Measurements from ENCODE around the gene CDS2. TPM values are rescaled to one million over a fixed set of nuclear protein-coding genes. Genes with fewer than 3 reads are reported as not detected.
A peak's percentile ranks its signal among the peaks of the same experiment; 100 is the strongest.

Gene CDS2
- total RNA-seq, 1 experiment from 2014 or later, result 26.3 TPM

- Mint-ChIP-seq H3K4me3 (ENCODE audit: unreplicated experiment) (peak overlapping the region; percentile 90), H3K27ac (ENCODE audit: low read depth, unreplicated experiment) (peak overlapping the region; percentile 92), H3K36me3 (ENCODE audit: insufficient read depth, unreplicated experiment) (peaks cover 33% of the 10 kb centered on the region), H3K27me3 (ENCODE audit: insufficient read depth, unreplicated experiment) (no peaks in the 10 kb centered on the region), H3K9me3 (ENCODE audit: unreplicated experiment) (no peaks in the 10 kb centered on the region), H3K4me1 (ENCODE audit: insufficient read depth, unreplicated experiment) (peaks cover 25% of the 10 kb centered on the region)
- ChIA-PET POLR2A (interaction anchor here (0.6 to 2.5 kb wide), 26 partner anchors 9 to 1002 kb away, joined by 3 to 22 read pairs (median 4); partner anchors contain the start of gene FERMT1), CTCF (interaction anchor here (1.1 to 4.0 kb wide), 7 partner anchors 9 to 358 kb away, joined by 3 to 36 read pairs (median 6); no protein-coding TSS in a partner anchor)
- DNase-seq (ENCODE audit: unreplicated experiment), result no peak
- TF ChIP-seq, protein P1, sequence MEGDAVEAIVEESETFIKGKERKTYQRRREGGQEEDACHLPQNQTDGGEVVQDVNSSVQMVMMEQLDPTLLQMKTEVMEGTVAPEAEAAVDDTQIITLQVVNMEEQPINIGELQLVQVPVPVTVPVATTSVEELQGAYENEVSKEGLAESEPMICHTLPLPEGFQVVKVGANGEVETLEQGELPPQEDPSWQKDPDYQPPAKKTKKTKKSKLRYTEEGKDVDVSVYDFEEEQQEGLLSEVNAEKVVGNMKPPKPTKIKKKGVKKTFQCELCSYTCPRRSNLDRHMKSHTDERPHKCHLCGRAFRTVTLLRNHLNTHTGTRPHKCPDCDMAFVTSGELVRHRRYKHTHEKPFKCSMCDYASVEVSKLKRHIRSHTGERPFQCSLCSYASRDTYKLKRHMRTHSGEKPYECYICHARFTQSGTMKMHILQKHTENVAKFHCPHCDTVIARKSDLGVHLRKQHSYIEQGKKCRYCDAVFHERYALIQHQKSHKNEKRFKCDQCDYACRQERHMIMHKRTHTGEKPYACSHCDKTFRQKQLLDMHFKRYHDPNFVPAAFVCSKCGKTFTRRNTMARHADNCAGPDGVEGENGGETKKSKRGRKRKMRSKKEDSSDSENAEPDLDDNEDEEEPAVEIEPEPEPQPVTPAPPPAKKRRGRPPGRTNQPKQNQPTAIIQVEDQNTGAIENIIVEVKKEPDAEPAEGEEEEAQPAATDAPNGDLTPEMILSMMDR (IDR thresholded peaks at IDR 0.05; ENCODE audit: unreplicated experiment), result no peak
- no TSS peak for BruUV-seq (replicated peaks)
- intact Hi-C loops (cut with micrococcal nuclease), result no loop called here
These were observed 6.7 kb upstream of the CDS2 start for GRCh38 chr20:5120185-5120476.

GRCh38 chr20:5122873-5123260, 3.9 kb upstream of the CDS2 start:
- H3K9me3 Mint-ChIP-seq (ENCODE audit: unreplicated experiment), result no peaks in the 10 kb centered on the region
- CTCF ChIA-PET, result interaction anchor here (0.5 to 1.6 kb wide), 2 partner anchors 68 to 69 kb away, joined by 3 to 8 read pairs; no protein-coding TSS in a partner anchor
- no peak for DNase-seq (ENCODE audit: unreplicated experiment)
- POLR2A ChIA-PET, result interaction anchor here (0.6 to 1.2 kb wide), 2 partner anchors 46 to 358 kb away, joined by 3 to 4 read pairs; no protein-coding TSS in a partner anchor
- intact Hi-C loops (cut with micrococcal nuclease), result no loop called here
- no TSS peak for BruUV-seq (replicated peaks)
- peaks cover 25% of the 10 kb centered on the region for H3K4me1 Mint-ChIP-seq (ENCODE audit: insufficient read depth, unreplicated experiment)
- TF ChIP-seq, protein P1 (IDR thresholded peaks at IDR 0.05; ENCODE audit: unreplicated experiment), result no peak
- peaks cover 9% of the 10 kb centered on the region for H3K36me3 Mint-ChIP-seq (ENCODE audit: insufficient read depth, unreplicated experiment)
- no peaks in the 10 kb centered on the region for H3K27me3 Mint-ChIP-seq (ENCODE audit: insufficient read depth, unreplicated experiment)
- no peak overlapping the region for H3K4me3 Mint-ChIP-seq (ENCODE audit: unreplicated experiment)
- H3K27ac Mint-ChIP-seq (ENCODE audit: low read depth, unreplicated experiment), result no peak overlapping the region

GRCh38 chr20:5127204-5127858, 523 bp downstream of the CDS2 start:
- TF ChIP-seq, protein P1 (IDR thresholded peaks at IDR 0.05; ENCODE audit: unreplicated experiment), result no peak
- DNase-seq (ENCODE audit: unreplicated experiment), result peak; percentile 40
- BruUV-seq (replicated peaks), result no TSS peak
- ChIA-PET CTCF (interaction anchor here (0.6 to 6.1 kb wide), 35 partner anchors 8 to 1275 kb away, joined by 3 to 162 read pairs (median 6); no protein-coding TSS in a partner anchor), POLR2A (interaction anchor here (0.9 to 3.0 kb wide), 15 partner anchors 14 to 439 kb away, joined by 3 to 56 read pairs (median 6); no protein-coding TSS in a partner anchor)
- peak overlapping the region; percentile 76 for H3K4me3 Mint-ChIP-seq (ENCODE audit: unreplicated experiment)
- H3K27me3 Mint-ChIP-seq (ENCODE audit: insufficient read depth, unreplicated experiment), result no peaks in the 10 kb centered on the region
- intact Hi-C loops (cut with micrococcal nuclease), result no loop called here
- no peaks in the 10 kb centered on the region for H3K36me3 Mint-ChIP-seq (ENCODE audit: insufficient read depth, unreplicated experiment)
- H3K9me3 Mint-ChIP-seq (ENCODE audit: unreplicated experiment), result no peaks in the 10 kb centered on the region
- peaks cover 28% of the 10 kb centered on the region for H3K4me1 Mint-ChIP-seq (ENCODE audit: insufficient read depth, unreplicated experiment)
- peak overlapping the region; percentile 36 for H3K27ac Mint-ChIP-seq (ENCODE audit: low read depth, unreplicated experiment)

GRCh38 chr20:5127859-5128424, 1.1 kb downstream of the CDS2 start:
- ChIA-PET POLR2A (interaction anchor here (0.7 to 3.0 kb wide), 12 partner anchors 9 to 392 kb away, joined by 3 to 56 read pairs (median 6); partner anchors contain the start of gene PCNA), CTCF (interaction anchor here (0.8 to 6.1 kb wide), 17 partner anchors 9 to 520 kb away, joined by 3 to 162 read pairs (median 7); no protein-coding TSS in a partner anchor)
- H3K4me3 Mint-ChIP-seq (ENCODE audit: unreplicated experiment), result peak overlapping the region; percentile 76
- TSS peak; percentile 54 for BruUV-seq (replicated peaks)
- peaks cover 22% of the 10 kb centered on the region for H3K4me1 Mint-ChIP-seq (ENCODE audit: insufficient read depth, unreplicated experiment)
- H3K36me3 Mint-ChIP-seq (ENCODE audit: insufficient read depth, unreplicated experiment), result no peaks in the 10 kb centered on the region
- DNase-seq (ENCODE audit: unreplicated experiment), result no peak
- intact Hi-C loops (cut with micrococcal nuclease), result no loop called here
- TF ChIP-seq, protein P1 (IDR thresholded peaks at IDR 0.05; ENCODE audit: unreplicated experiment), result no peak
- no peaks in the 10 kb centered on the region for H3K9me3 Mint-ChIP-seq (ENCODE audit: unreplicated experiment)
- peak overlapping the region; percentile 36 for H3K27ac Mint-ChIP-seq (ENCODE audit: low read depth, unreplicated experiment)
- H3K27me3 Mint-ChIP-seq (ENCODE audit: insufficient read depth, unreplicated experiment), result no peaks in the 10 kb centered on the region

Measured in MCF 10A (cell line).